Activated T-helper 2 cell treated with anti-CD3 and anti-CD28 coated beads, Interferon-gamma antibody, Interleukin-2, Interleukin-4, amounts not matched to agents 10 μg/mL and 5 μg/mL and 100 μg/mL, durations not matched to agents 14 hours and 24 hours and 36 hours (primary cell): ENCODE results near the gene TMC8. TPM values are rescaled to one million over a fixed set of nuclear protein-coding genes. Genes with fewer than 3 reads are reported as not detected.

Experiments used
- DNase-seq: peaks from one replicate; pipeline ENCODE4 v3.0.0; 2021; ENCODE audit warnings: low spot score
- H3K27ac Mint-ChIP-seq: one replicate; pipeline ENCODE4 v1.8.0; 2021; ENCODE audit warnings: mixed read lengths
- H3K27me3 Mint-ChIP-seq: one replicate; pipeline ENCODE4 v1.8.0; 2021; ENCODE audit warnings: low read depth, mixed read lengths
- H3K36me3 Mint-ChIP-seq: one replicate; pipeline ENCODE4 v1.8.0; 2021; ENCODE audit warnings: low read depth, mixed read lengths
- H3K4me1 Mint-ChIP-seq: one replicate; pipeline ENCODE4 v1.8.0; 2021; ENCODE audit warnings: low read depth, mixed read lengths
- H3K4me3 Mint-ChIP-seq: one replicate; pipeline ENCODE4 v1.8.0; 2021; ENCODE audit warnings: low read depth, mild to moderate bottlenecking, moderate library complexity, mixed read lengths
- H3K9me3 Mint-ChIP-seq: one replicate; pipeline ENCODE4 v1.8.0; 2021; ENCODE audit warnings: mixed read lengths
- intact Hi-C: fragments of 100-400 bp; cut with micrococcal nuclease; formaldehyde crosslinking; loops from one replicate; pipeline ENCODE4 v1.15.1; 2023
- total RNA-seq: library from RNA; stranded (reverse); gene quantifications from 2 replicates; pipeline ENCODE4 v1.2.3, GENCODE V29; 2022

Gene TMC8
- total RNA-seq, 1 donor from 2014 or later = 196 TPM

- Mint-ChIP-seq H3K4me1 (peaks cover 26% of the 10 kb centered on the region), H3K27ac (peak overlapping the region; percentile 43), H3K36me3 (peaks cover 47% of the 10 kb centered on the region), H3K27me3 (no peaks in the 10 kb centered on the region), H3K9me3 (no peaks in the 10 kb centered on the region), H3K4me3 (no peak overlapping the region)
- no peak for DNase-seq
- intact Hi-C loops = no loop called here
Observed at GRCh38 chr17:78180083-78180482, 49.5 kb downstream of the TMC8 start.

GRCh38 chr17:78180508-78180907 lies 49.9 kb downstream of the TMC8 start:
- Mint-ChIP-seq H3K27me3 (no peaks in the 10 kb centered on the region), H3K4me3 (no peak overlapping the region), H3K36me3 (peaks cover 48% of the 10 kb centered on the region), H3K27ac (peak overlapping the region; percentile 43), H3K4me1 (peaks cover 30% of the 10 kb centered on the region), H3K9me3 (no peaks in the 10 kb centered on the region)
- intact Hi-C loops = no loop called here
- no peak for DNase-seq

GRCh38 chr17:78182504-78182903 lies 51.9 kb downstream of the TMC8 start:
- peaks cover 30% of the 10 kb centered on the region for H3K4me1 Mint-ChIP-seq
- no peaks in the 10 kb centered on the region for H3K9me3 Mint-ChIP-seq
- no peak for DNase-seq
- H3K4me3 Mint-ChIP-seq = no peak overlapping the region
- peaks cover 51% of the 10 kb centered on the region for H3K36me3 Mint-ChIP-seq
- intact Hi-C loops = no loop called here
- no peaks in the 10 kb centered on the region for H3K27me3 Mint-ChIP-seq
- H3K27ac Mint-ChIP-seq = no peak overlapping the region

GRCh38 chr17:78183916-78184315 lies 53.3 kb downstream of the TMC8 start:
- no peak overlapping the region for H3K27ac Mint-ChIP-seq
- H3K4me1 Mint-ChIP-seq = peaks cover 33% of the 10 kb centered on the region
- intact Hi-C loops = no loop called here
- H3K27me3 Mint-ChIP-seq = no peaks in the 10 kb centered on the region
- H3K4me3 Mint-ChIP-seq = no peak overlapping the region
- DNase-seq = no peak
- H3K36me3 Mint-ChIP-seq = peaks cover 46% of the 10 kb centered on the region
- no peaks in the 10 kb centered on the region for H3K9me3 Mint-ChIP-seq

- Mint-ChIP-seq H3K27me3 (no peaks in the 10 kb centered on the region), H3K4me3 (peak overlapping the region; percentile 38), H3K9me3 (no peaks in the 10 kb centered on the region), H3K27ac (no peak overlapping the region), H3K36me3 (peaks cover 41% of the 10 kb centered on the region), H3K4me1 (peaks cover 33% of the 10 kb centered on the region)
- intact Hi-C loops = no loop called here
- DNase-seq = no peak
Observed at GRCh38 chr17:78184351-78184750, 53.8 kb downstream of the TMC8 start.

GRCh38 chr17:78184868-78185267 lies 54.3 kb downstream of the TMC8 start:
- H3K36me3 Mint-ChIP-seq = peaks cover 36% of the 10 kb centered on the region
- peaks cover 33% of the 10 kb centered on the region for H3K4me1 Mint-ChIP-seq
- H3K27ac Mint-ChIP-seq = peak overlapping the region; percentile 29
- H3K4me3 Mint-ChIP-seq = peak overlapping the region; percentile 59
- DNase-seq = no peak
- intact Hi-C loops = no loop called here
- H3K9me3 Mint-ChIP-seq = no peaks in the 10 kb centered on the region
- H3K27me3 Mint-ChIP-seq = no peaks in the 10 kb centered on the region

GRCh38 chr17:78185981-78186691 lies 55.6 kb downstream of the TMC8 start:
- peaks cover 29% of the 10 kb centered on the region for H3K4me1 Mint-ChIP-seq

GRCh38 chr17:78186692-78187595 lies 56.4 kb downstream of the TMC8 start, which contains the start of the genes AFMID and TK1:
AFMID (plus strand) TSS chr17:78187362; CDS start chr17:78187371, 9 bp downstream.
TK1 (minus strand) TSS chr17:78187052; CDS start chr17:78186994, 58 bp downstream.
- Mint-ChIP-seq H3K4me1 (peaks cover 27% of the 10 kb centered on the region), H3K36me3 (peaks cover 28% of the 10 kb centered on the region)

More at GRCh38 chr17:78185981-78186691, 55.6 kb downstream of the TMC8 start:
- Mint-ChIP-seq H3K36me3 (peaks cover 30% of the 10 kb centered on the region), H3K27ac (peak overlapping the region; percentile 77), H3K27me3 (no peaks in the 10 kb centered on the region), H3K4me3 (peak overlapping the region; percentile 87), H3K9me3 (no peaks in the 10 kb centered on the region)
- intact Hi-C loops = loop anchor here (2.0 kb wide), 1 partner anchor 17 kb away; the partner anchor contains the start of gene SYNGR2
- no peak for DNase-seq

More at GRCh38 chr17:78186692-78187595, 56.4 kb downstream of the TMC8 start, which contains the start of the genes AFMID and TK1:
- no peaks in the 10 kb centered on the region for H3K27me3 Mint-ChIP-seq
- intact Hi-C loops = loop anchor here (1.0 to 2.0 kb wide), 2 partner anchors 18 to 47 kb away; partner anchors contain the start of gene SYNGR2
- peak; percentile 89 for DNase-seq
- peak within 1 kb of the TSS; percentile 87 for H3K4me3 Mint-ChIP-seq
- H3K27ac Mint-ChIP-seq = peak within 1 kb of the TSS; percentile 77
- H3K9me3 Mint-ChIP-seq = no peaks in the 10 kb centered on the region

Other genes with a start within 250 kb of the TMC8 start
- gene TNRC6C, start 172.1 kb upstream of the TMC8 start, total RNA-seq = 18.4 and 25.0 TPM in 2 replicates
- gene TMC6, start 2.0 kb upstream of the TMC8 start, total RNA-seq = 240 and 241 TPM in 2 replicates
- gene C17orf99, start 15.6 kb downstream of the TMC8 start, total RNA-seq = not detected in 2 replicates
- gene SYNGR2, start 37.8 kb downstream of the TMC8 start, total RNA-seq = 92.5 and 92.9 TPM in 2 replicates
- 64.6 and 65.9 TPM in 2 replicates for gene TK1, start 56.3 kb downstream of the TMC8 start, total RNA-seq
- gene AFMID, start 56.6 kb downstream of the TMC8 start, total RNA-seq = 27.8 TPM in 2 replicates
- gene BIRC5, start 83.5 kb downstream of the TMC8 start, total RNA-seq = 48.4 and 48.6 TPM in 2 replicates
- not detected in 2 replicates for gene TMEM235, start 100.9 kb downstream of the TMC8 start, total RNA-seq
- 93.5 and 99.8 TPM in 2 replicates for gene SOCS3, start 229.3 kb downstream of the TMC8 start, total RNA-seq
- 59.3 and 64.1 TPM in 2 replicates for gene PGS1, start 247.9 kb downstream of the TMC8 start, total RNA-seq